ENCODE data around the gene TNRC18.

Gene TNRC18

DNA sequence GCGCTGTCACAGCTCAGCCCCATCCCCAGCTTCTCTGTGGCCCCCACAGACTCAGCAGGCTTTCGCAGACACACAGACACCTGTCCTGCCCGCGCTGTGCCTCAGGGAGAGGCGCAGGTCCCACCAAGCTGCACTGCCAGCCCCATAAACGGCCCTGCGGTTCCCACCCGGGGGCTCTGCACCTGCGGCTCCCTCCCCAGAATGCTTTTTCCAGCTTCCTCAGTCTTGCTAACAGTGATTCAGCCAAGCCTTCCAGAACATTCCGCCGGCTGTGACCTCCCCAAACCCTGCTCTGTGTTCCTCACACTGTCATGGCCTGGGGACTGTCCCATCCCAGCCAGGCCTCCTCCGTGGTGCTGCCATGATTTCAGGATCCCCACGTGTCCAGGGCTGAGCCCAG is 27.8 kb upstream of the TNRC18 start:
- Histone ChIP-seq H3K9ac (ENCODE audit: low read length) (no peak overlapping the region), H3K27me3 (ENCODE audit: low read length) (no peaks in the 10 kb centered on the region), H2AFZ (ENCODE audit: low read depth, low read length, severe bottlenecking) (no peak overlapping the region), H3K79me2 (ENCODE audit: insufficient read depth, low read length) (no peaks in the 10 kb centered on the region), H3F3A (ENCODE audit: insufficient read depth) (no peaks in the 10 kb centered on the region), H3K4me3 (ENCODE audit: insufficient read depth, low read length, poor library complexity, severe bottlenecking) (no peak overlapping the region), H3K9me3 (ENCODE audit: insufficient read depth, low read length) (no peaks in the 10 kb centered on the region), H3K27ac (ENCODE audit: low read depth, low read length) (no peak overlapping the region), H3K4me2 (ENCODE audit: low read depth, low read length, poor library complexity, severe bottlenecking) (no peak overlapping the region), H3K9me2 (replicated peaks; ENCODE audit: insufficient read depth, low read length) (no peaks in the 10 kb centered on the region), H4K20me1 (ENCODE audit: low read depth, low read length) (no peaks in the 10 kb centered on the region), H3K36me3 (ENCODE audit: low read length) (no peaks in the 10 kb centered on the region)
- TF ChIP-seq EZH2phosphoT487 (conservative IDR thresholded peaks at IDR 0.05; ENCODE audit: low read length), result no peak
- TF ChIP-seq, protein P1, sequence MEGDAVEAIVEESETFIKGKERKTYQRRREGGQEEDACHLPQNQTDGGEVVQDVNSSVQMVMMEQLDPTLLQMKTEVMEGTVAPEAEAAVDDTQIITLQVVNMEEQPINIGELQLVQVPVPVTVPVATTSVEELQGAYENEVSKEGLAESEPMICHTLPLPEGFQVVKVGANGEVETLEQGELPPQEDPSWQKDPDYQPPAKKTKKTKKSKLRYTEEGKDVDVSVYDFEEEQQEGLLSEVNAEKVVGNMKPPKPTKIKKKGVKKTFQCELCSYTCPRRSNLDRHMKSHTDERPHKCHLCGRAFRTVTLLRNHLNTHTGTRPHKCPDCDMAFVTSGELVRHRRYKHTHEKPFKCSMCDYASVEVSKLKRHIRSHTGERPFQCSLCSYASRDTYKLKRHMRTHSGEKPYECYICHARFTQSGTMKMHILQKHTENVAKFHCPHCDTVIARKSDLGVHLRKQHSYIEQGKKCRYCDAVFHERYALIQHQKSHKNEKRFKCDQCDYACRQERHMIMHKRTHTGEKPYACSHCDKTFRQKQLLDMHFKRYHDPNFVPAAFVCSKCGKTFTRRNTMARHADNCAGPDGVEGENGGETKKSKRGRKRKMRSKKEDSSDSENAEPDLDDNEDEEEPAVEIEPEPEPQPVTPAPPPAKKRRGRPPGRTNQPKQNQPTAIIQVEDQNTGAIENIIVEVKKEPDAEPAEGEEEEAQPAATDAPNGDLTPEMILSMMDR (IDR thresholded peaks at IDR 0.05; ENCODE audit: insufficient read depth, low read length, poor library complexity, severe bottlenecking), result no peak

DNA sequence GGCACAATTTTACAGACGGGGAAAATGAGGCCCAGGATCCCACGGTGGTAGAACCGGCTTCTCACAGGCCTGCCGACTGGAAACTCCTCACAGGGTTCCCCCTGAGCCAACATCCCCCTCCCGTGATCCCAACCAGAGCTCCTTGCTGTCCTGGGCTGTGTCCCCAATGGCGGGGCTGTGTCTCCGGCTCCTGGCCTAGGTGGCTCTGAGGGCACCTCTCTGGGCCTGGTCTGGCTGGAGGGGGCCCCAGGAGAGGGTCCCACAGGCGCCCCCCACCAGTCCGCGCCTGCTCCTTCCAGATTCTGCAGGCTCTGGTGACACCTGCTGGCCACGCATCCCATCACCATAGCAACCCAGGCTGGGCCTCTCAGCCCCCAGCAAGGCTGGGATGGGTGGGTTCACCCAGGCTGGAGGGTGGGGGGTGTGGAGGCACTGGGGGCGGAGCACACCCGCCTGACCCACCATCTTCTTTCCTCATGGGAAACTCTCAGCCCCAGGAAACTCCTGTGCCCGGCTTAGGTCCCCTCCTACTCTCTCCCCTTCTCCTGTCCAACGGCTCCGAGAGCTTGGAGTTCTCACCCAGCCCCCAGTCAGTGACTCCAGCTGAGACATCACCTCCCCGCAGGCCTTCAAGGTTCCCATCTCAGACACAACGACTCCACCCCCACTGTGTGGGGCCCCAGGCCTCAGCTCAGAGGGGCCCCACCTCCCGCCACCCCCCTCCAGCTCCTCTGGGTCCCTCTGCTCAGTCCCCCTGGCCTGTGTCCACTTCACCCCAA is 27.1 kb upstream of the TNRC18 start:
- H3K9me2 ChIP-seq (replicated peaks; ENCODE audit: insufficient read depth, low read length), result no peaks in the 10 kb centered on the region
- H3K9ac ChIP-seq (ENCODE audit: low read length), result no peak overlapping the region
- no peak overlapping the region for H3K4me3 ChIP-seq (ENCODE audit: insufficient read depth, low read length, poor library complexity, severe bottlenecking)
- no peaks in the 10 kb centered on the region for H3F3A ChIP-seq (ENCODE audit: insufficient read depth)
- no peak overlapping the region for H2AFZ ChIP-seq (ENCODE audit: low read depth, low read length, severe bottlenecking)
- H4K20me1 ChIP-seq (ENCODE audit: low read depth, low read length), result no peaks in the 10 kb centered on the region
- H3K79me2 ChIP-seq (ENCODE audit: insufficient read depth, low read length), result no peaks in the 10 kb centered on the region
- no peaks in the 10 kb centered on the region for H3K27me3 ChIP-seq (ENCODE audit: low read length)
- H3K4me2 ChIP-seq (ENCODE audit: low read depth, low read length, poor library complexity, severe bottlenecking), result no peak overlapping the region
- H3K9me3 ChIP-seq (ENCODE audit: insufficient read depth, low read length), result no peaks in the 10 kb centered on the region
- H3K36me3 ChIP-seq (ENCODE audit: low read length), result no peaks in the 10 kb centered on the region
- TF ChIP-seq EZH2phosphoT487 (conservative IDR thresholded peaks at IDR 0.05; ENCODE audit: low read length), result no peak
- TF ChIP-seq, protein P1 (IDR thresholded peaks at IDR 0.05; ENCODE audit: insufficient read depth, low read length, poor library complexity, severe bottlenecking), result peak; percentile 76
- H3K27ac ChIP-seq (ENCODE audit: low read depth, low read length), result no peak overlapping the region

DNA sequence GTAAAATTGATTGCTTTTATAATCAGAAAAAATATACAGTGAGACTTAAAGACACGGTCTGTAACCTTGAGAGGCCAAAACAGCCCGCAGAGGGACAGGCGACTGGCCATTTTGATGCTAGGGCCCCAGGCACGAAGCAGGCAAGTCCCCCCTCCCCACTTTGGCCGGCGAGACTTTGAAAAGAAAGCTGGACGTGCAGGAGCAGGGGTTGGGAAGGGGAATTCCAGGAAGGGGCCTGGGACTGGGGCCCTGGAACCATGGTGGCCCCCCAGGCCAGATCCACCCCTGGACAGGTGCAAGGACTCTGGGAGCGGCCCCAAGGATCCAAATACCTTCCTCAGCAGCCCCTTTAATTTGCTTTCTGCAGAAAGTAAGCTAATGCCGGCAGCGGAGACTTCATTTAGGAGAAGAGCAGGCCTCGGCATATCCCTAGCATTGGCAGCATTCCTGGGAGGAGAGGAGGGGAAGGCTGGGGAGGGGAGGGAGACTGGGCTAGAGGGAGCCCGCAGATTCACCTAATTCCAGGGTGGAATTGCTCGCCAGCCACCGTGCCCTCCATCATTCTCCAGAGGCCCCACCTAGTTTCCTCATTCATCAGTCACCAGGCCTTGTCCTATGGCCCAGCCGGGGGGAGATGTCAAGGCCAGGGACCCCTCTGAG is 24.9 kb upstream of the TNRC18 start:
- no peak overlapping the region for H3K4me2 ChIP-seq (ENCODE audit: low read depth, low read length, poor library complexity, severe bottlenecking)
- H3K79me2 ChIP-seq (ENCODE audit: insufficient read depth, low read length), result no peaks in the 10 kb centered on the region
- H3K9ac ChIP-seq (ENCODE audit: low read length), result no peak overlapping the region
- no peaks in the 10 kb centered on the region for H3K27me3 ChIP-seq (ENCODE audit: low read length)
- no peaks in the 10 kb centered on the region for H3K9me2 ChIP-seq (replicated peaks; ENCODE audit: insufficient read depth, low read length)
- no peak overlapping the region for H2AFZ ChIP-seq (ENCODE audit: low read depth, low read length, severe bottlenecking)
- no peaks in the 10 kb centered on the region for H3K36me3 ChIP-seq (ENCODE audit: low read length)
- TF ChIP-seq, protein P1 (IDR thresholded peaks at IDR 0.05; ENCODE audit: insufficient read depth, low read length, poor library complexity, severe bottlenecking), result no peak
- H4K20me1 ChIP-seq (ENCODE audit: low read depth, low read length), result no peaks in the 10 kb centered on the region
- no peaks in the 10 kb centered on the region for H3K9me3 ChIP-seq (ENCODE audit: insufficient read depth, low read length)
- no peak overlapping the region for H3K4me3 ChIP-seq (ENCODE audit: insufficient read depth, low read length, poor library complexity, severe bottlenecking)
- no peaks in the 10 kb centered on the region for H3F3A ChIP-seq (ENCODE audit: insufficient read depth)
- H3K27ac ChIP-seq (ENCODE audit: low read depth, low read length), result no peak overlapping the region

All from SU-DHL-6 (cell line).